ENCODE results near the gene GPC3.

Gene GPC3

DNA sequence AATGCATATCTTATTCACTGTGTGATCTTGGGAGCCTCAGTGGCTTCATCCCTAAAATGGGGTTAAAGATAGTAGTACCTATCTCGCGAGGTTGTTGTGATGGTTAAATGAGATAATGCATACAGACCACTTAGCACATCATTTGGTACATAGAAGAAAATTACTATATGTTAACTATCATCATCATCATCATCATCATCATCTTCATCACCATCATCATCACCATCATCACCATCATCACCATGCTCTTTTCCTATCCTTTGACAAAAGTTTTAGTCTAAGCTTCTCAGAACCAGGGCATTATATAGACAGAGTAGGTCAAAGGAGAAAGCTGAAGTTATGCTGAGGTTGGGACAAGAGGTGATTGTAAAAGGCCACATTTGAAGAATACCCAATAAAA is 145.0 kb downstream of the GPC3 start:
- DNase-seq (ENCODE audit: low spot score) = no peak

DNA sequence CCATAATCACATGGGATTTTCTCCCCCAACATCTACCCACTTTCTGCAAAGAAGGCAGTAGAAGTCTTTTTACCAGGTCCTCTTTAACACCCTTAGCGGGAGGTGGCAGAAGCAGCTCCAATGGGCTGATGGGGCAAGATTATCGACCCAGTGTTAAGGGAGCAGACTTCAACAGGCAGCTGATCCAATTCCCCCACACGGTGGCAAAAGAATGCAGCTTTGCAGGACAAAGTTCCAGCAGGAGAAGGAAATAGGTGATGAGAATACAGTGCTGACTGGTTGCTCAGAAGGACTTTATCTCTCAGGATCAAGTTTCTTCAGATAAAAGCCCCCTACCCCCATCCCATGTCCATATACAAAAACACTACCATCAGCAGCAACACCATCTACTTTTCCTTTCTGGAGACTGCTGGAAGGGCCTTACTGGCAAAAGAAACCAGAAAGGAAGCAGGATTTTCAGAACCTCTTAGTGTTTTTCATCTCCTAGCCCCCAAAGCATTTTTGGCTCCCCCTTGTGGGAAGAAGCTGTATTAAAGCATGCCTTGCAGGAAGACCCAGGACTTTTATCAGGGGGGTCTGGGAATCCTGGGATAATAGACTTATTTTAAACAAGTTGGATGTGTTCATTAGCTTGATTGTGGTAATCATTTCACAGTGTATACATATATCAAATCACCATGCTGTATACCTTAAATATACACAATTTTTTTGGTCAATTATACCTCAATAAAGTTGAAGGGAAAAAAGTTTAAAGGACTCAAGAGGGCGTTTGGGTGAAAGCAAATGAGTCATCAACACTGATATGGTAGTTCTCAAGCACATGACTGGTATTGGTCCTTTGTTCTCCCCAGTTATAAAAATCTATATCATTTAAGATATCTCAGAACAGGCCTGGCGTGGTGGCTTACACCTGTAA is 146.4 kb downstream of the GPC3 start:
- peak; percentile 35 for DNase-seq (ENCODE audit: low spot score)

DNA sequence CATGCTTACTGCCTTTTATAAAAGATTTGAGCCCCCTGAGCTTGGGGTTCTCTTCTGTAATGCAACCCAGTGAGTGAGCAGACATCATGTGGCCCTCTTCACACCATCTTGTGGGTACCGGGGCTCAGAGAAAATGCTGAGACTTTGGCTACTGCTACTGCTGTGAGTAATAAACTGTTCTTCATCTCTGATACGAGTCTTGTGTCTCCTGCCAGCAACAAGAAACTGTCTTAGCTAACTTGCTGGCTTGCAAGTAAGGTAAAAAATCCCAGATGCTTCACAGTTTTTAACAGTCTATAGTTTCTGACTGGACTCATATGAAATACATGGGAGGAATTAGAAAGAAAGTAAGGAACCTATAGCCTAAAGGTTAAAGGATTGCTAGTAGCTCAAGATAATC is 148.3 kb downstream of the GPC3 start:
- no peak for DNase-seq (ENCODE audit: low spot score)

DNA sequence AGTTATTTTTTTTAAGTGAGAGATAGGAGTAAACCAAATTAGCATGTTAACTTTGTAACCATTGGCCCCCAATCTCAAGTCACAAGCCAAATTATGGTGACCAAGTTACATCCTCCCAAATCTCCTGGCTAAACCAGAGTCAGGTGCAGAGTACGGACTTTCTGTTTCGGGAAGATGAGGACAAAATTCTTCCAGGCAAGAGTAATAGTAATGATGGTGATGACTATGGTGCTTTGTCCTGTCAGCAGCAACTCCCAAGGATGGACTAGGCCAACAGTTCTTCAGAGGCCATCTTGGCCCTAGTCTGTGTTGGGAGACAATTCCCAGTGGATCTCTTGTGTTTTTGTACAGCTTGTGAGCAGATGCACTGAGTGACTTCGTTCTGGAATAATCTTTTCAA is 148.8 kb downstream of the GPC3 start:
- no peak for DNase-seq (ENCODE audit: low spot score)

DNA sequence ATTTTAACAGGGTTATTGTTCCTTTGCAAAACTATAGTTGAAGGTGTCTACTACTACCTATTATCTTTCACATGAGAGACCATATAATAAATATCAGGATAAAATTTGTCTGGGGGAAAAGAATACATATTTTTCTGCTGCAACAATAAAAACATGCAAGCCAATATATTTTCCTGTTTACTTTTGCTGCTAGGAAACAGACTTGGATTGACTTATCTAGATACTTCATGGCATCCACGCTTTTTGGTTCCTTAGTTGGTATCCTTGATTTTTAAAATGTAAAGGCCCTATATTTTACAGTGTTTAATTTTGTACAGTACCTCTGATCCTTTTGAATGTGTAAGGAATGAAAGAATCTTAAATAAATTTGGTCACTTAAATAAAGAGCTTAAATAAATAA is 150.6 kb downstream of the GPC3 start:
- no peak for DNase-seq (ENCODE audit: low spot score)

DNA sequence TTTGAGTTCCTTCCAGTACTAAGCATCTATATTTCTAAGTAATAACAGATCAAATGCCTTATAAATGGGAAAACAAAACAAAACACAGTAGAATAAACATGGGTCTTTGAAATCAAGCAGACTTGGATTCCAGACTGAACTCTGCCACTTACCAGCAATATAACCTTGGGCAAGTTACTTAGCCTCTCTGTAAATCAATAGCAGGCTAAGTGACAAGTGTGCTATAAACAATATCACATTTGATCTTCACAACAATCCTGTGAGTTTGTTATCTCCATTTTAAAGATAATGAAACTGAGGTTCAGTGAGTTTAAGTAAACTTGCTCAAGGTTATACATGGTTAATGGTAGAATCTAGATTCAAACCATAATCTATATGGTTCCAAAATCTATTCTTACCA is 165.8 kb downstream of the GPC3 start:
- no peak for DNase-seq (ENCODE audit: low spot score)

DNA sequence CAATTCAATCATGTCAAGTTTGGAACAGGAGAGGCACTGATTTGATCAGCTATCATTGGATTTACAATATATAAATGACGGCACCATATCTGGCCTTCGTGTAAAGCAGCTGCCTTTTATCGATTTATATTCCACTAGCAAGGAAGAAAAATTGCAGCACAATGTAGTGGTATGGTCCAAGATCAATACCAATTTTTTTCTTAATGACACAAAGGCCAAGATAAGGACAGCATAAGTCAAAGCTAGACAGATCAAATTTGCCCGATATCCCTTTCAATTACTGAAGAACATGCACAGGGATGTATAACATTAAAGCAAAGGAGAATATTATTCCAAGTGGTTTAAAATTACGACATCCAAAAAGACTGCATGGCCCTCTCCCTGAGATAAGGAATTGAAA is 167.4 kb downstream of the GPC3 start:
- no peak for DNase-seq (ENCODE audit: low spot score)

DNA sequence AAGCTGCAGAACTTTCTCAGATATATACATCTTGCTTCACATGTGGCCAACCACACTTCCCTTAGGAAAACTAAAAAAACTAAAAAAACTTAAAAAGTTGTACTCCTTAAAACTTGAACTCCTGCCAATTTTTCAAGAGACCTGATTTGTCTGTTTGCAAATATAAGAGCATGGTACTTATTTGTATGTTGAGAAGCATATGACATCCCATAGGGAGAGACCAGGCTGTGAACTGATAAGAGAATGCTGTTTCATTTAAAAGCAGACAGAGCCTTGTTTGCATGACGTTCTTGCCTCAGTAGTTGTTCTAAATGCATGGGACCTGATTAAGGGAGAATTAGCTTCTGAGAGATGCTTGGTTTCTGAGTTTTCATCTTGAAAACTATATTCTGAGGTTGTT is 169.9 kb downstream of the GPC3 start:
- no peak for DNase-seq (ENCODE audit: low spot score)

DNA sequence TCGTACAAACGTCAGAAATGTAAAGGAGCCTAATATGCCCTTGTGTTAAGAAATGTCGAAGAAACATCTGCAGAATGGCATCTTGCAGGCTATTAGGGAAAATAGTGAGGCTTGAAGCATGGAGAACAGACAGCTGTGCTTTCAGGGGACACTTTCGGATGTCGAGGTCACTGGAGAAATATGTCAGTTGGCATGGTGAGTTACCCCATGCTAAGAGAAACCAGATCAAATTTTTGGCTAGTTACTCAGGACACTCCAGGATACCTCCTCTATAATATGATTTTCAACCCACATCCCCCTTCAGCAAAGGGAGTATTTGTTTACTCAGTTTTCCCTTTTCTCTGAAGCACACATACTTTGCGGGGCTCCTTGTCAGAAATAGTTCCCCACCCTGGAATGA is 171.4 kb downstream of the GPC3 start:
- DNase-seq (ENCODE audit: low spot score) = no peak

DNA sequence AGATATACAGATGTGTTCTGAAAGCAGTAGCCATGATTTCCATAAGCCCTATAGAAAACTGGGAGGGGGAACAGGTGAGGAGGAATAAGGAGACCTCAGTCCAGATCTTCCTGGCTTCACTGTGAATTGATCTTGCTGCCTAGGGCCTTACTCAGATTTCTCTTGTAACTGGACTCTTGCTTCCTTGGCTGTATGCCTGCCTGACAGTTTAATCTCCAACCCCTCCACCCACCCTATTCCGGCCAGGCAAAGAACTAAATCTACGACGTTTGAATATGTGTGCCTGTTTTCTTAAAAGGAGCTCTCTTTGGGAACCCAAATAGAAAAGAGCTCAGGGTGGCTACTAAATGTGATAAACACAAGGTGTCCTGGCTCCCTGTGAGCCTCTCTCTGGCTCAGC is 173.0 kb downstream of the GPC3 start:
- DNase-seq (ENCODE audit: low spot score) = no peak

DNA sequence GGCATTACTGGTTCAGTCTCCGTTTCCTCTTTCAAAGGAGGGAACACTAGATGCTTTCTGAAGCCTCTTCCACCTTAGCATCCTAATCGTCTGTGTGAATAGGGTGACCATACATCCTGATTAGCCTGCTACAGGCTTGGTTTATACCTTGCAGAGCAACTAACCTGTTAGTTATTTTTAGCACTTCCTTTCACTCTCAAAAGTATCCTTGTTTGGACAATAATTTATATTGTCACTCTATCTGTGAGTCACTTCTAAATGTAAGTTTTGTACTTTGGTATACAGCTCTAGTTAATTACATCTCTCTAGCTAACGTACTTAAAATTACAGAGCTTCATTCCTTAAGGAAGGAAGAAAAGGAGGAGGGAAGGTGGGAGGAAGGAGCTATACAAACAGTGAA is 174.5 kb downstream of the GPC3 start:
- no peak for DNase-seq (ENCODE audit: low spot score)

DNA sequence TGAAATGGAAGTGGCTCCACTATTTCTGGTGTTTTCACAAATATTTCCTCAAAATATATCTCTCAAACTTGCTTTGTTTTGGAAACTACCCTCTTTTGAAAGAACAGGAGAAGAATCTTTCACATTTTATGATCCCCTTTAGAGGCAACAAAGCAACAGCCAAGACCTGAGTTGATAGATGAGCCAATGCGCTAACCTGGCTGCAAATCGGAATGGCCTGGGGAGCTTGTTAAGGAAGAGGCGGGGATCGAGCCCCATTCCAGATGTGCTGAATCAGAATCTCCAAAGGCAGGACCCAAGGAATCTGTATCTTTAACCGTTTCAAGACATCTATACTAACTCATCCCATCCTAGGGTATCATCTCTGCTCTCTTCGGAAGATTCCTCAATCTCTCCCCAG is 181.3 kb downstream of the GPC3 start:
- no peak for DNase-seq (ENCODE audit: low spot score)

DNA sequence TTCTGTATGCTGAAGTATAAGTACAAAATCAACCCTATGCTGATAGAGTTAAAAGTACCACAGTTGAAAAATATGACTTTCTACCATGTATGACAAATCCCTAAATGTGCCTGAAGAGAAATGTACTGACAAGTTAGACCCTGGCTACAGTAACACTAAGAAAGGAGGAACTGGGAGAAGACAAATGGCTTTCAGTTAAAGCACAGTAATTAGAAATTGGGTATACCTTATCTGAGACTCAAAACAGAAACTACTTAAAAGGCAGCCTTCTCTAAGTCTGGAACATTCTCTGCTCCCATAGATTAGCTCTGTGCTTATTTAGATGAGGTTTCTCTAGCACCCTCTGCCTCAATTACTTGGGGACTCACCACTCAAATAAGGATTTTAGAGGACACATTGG is 189.1 kb downstream of the GPC3 start:
- no peak for DNase-seq (ENCODE audit: low spot score)

DNA sequence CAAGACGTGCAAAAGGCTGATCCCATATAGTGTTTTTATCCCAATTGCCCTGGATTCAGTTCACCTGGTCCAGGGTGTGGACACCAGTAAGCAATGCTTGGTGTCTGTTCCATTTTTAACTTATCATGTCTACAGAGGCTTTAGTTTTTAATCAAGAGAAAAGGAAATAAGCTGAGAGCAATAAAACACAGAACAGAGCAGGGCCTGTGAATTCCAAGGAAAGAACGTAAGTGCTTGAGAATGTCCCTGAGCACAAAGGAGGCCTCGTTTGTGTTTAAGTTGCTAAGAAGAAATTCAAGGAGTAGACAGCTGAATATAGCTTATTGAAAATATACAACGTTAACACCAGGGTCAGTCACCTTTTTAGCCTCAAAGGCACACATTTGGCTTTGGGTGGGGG is 191.3 kb downstream of the GPC3 start:
- DNase-seq (ENCODE audit: low spot score) = no peak

DNA sequence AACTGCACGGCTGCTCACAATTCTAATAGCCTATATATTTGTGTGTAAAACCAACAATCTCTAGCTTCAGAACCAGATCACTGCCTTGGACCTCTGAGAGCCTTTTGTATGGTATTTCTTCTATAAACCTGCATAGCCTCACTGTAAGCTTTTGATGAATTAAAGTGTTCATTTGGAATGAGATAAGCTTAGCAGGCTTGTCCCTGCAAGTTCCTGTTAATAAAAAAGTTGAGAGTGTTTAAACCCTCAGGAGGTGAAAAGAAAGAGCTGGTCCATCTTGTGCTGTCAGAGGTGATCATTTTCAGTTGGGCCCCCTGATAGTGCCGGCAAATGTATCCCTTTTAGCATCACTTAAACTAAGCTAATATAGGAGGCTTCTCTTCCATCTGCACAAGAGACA is 191.8 kb downstream of the GPC3 start:
- no peak for DNase-seq (ENCODE audit: low spot score)

DNA sequence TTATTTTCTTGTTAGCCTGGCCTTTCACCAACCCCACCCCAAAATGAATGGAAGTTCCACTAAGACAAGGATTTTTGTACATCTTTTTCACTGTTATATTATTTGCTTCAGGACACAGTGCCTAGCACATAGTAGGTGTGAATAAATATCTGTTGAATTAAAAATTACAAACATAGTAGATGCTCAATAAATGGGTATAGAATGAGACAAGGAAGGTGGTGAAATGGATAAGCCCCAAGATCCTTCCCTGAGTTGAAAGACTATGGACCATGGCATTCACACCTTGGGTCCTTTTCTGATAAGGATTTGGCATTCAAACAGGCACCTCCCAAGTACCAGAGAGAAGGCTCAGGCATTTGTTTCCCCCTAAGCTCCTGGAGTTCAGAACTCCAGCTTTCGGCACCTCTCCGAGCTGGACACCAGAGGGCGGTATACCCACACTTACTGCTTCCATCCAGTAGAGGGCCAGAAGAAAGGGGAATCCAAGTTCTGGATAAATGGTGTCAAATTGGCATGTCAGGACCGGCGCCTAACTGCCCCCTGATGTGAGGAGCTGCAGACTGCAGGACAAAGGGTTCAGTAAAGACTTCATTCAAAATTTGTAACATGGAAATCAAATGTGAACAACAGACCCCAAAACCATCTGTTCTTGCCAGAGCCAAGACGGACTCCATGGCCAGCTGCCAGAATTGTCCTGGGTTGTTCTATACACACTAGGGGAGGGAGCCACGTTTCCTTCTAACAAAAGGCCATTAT is 193.0 kb downstream of the GPC3 start:
- peak; percentile 85 for DNase-seq (ENCODE audit: low spot score)

DNA sequence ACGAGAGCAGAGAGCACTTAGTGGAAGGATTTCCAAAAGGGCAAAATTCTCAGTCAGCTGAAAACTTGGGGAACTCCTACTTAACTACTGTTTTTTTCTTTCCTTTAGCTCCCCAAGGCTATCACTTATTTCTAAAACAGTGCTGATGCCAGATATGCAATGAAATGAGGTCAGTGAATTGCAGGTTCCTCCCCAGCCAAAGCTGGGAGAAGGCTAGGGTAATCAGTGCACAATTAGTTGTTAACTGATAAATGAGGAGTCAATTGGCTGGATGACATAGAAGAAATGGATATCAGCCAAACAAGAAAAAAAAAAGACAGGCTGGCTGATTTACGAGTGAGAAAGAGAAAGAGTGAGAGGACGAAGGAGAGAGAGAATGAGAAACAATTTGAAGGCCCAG is 195.6 kb downstream of the GPC3 start:
- DNase-seq (ENCODE audit: low spot score) = no peak

DNA sequence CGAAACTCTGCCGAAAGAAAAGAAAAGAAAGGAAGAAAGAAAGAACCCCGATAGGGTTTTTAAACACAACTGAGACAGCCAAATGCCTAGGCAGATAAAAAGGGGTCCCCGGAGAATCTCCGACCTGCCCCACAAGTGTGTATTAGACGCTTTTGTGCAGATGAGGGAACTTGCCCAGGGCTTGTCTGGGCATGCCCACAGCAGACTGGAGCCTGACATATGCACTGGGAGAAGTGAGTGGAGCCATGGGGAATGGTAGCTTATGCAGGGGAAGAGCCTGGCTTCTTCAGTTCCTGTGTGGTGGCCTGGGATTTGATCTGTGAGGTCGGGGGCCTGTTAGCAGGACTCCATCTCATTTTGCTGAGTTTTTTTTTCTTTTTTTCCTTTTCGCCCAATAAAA is 199.0 kb downstream of the GPC3 start:
- no peak for DNase-seq (ENCODE audit: low spot score)

DNA sequence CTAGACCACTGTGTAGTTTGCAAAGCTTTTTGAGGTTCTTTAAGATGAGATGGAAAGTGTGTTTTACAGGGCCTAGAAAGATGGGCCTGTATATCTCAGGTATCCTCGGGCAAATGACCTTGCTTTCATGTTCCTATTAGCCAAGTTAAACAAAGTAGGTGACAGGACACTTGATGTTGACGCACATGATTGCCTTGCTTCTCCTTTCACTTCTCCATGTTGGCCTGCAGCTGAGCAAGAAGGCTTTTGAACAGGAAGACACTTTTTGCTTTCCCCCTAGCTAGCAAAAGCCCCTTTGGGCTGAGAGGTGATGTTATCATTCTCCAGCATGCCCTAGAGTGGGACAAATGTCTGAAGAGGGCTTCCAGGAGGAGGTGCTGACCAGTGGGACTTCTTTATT is 202.1 kb downstream of the GPC3 start:
- DNase-seq (ENCODE audit: low spot score) = no peak

DNA sequence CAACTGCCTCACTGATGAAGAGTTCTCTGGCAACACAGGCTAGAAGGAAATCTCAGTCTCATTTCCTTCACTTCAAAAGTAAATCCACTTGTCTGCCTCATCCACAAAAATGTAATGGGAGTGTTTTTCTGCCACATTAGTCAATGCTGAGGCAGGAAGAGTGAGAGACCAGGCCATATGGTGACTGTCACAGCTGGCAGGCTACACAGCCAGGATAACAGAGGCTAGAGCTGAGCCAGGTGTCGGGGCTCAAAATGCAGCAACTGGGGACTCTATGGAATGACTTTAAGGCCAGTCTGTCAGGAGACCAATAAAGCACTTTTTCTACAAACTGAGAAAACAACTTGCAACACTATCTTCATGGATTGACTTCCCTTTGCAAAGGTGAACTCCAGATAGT is 204.2 kb downstream of the GPC3 start:
- no peak for DNase-seq (ENCODE audit: low spot score)

DNA sequence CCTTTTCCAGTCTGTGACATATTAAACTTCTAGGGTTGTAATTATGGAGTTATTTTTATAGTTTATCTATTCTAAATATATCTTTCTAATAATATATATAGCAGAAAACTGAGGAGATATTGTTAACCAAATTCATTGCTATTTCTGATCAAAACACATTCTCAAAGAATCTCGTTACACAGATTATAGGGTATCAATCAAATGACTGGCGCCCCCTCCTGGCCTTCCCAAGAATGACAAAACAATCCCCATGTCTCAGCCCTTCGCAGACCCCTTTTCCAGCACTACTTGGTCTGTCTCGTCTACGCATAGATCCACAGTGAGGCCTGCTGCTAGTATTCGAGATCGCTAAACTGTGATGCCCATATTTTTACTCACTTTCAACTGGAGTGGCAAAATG is 209.3 kb downstream of the GPC3 start:
- no peak for DNase-seq (ENCODE audit: low spot score)

DNA sequence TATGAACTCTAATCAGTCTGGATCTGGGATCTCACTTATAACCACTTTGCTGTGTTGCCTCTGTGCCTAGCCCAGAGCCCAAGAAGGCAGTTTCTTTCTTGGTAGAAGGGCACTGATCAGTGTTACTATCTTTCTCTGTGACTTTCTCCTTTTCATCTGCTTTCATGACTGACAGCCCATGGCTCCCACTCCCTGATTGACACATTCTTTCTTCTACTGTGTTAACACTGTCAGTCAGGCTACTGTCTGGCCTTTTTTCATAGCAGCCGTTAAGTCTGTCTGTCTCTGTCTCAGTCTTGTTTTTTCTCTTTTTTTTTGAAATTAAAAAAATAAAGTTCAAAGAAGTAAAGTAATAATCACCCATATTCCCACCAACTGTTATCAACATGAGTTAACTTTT is 210.6 kb downstream of the GPC3 start:
- no peak for DNase-seq (ENCODE audit: low spot score)

DNA sequence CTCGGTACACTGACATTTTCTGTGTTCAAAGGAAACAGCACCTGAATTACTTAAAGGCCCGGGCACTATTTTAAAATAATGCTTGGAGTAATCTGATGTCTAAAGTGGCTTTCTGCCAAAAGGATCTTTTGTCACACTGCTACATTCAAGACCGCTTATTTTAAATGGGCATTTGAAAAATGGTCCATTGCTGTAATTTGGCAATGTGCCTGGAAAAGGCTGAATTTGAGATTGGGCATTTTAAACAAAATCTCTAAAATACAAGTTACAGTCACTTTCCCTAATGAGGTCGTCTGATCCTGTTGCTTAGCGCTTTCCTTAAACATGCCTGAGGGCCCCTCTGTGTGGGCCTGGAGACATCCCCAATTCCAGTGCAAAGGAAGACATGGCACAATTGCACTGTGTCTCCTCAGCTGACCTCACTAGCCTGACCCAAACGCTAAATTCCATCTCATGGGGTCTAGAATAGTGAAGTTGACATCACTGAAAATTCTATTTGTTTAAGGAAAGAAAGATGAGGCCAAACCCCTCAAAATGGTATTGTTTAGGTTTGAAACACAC is 214.2 kb downstream of the GPC3 start:
- no peak for DNase-seq (ENCODE audit: low spot score)
